GM12878 (cell line): ENCODE results near the gene ZNF79. TPM values are rescaled to one million over a fixed set of nuclear protein-coding genes. Genes with fewer than 3 reads are reported as not detected.

Experiments used
- ATAC-seq: fragments of 200-7000 bp; cut with Tn5 transposase; 3 replicates; pipeline ENCODE4 v1.9.1; 2020; ENCODE audit warnings: mild to moderate bottlenecking, moderate library complexity
- BruUV-seq: library from RNA; stranded (reverse); fragments of 400-500 nt; replicated peaks from 2 replicates; lab custom pipeline; 2021; lab: Mats Ljungman, UMichigan
- CTCF ChIA-PET: fragments of 300-600 bp; sonication (Branson Sonifier 250); formaldehyde crosslinking; extraction: SDS; loops from one replicate; lab custom pipeline; 2021; ENCODE audit warnings: inconsistent platforms; lab: Yijun Ruan, JAX
- POLR2A ChIA-PET: fragments of 350-600 bp; formaldehyde crosslinking; extraction: SDS; loops from one replicate; lab custom pipeline; 2021; ENCODE audit warnings: inconsistent platforms; lab: Charles Lee
- RAD21 ChIA-PET: fragments of 300-600 bp; sonication (Branson Sonifier 250); formaldehyde crosslinking; loops from one replicate; lab custom pipeline; 2023; ENCODE audit warnings: antibody characterized with exemption; ENCODE audit not compliant: unreplicated experiment; lab: Charles Lee
- SMC1A ChIA-PET: fragments of 300-600 bp; sonication (Branson Sonifier 250); formaldehyde crosslinking; loops from one replicate; lab custom pipeline; 2023; ENCODE audit not compliant: unreplicated experiment, uncharacterized antibody; lab: Charles Lee
- DNase-seq: peaks from one replicate; pipeline ENCODE4 v3.0.0-alpha.2; 2011; ENCODE audit warnings: low read depth, low spot score
- FAIRE-seq: peaks from 3 replicates; lab custom pipeline; 2011; peaks lifted over from hg19 to GRCh38; lab: Jason Lieb, UNC
- H2AFZ ChIP-seq: 2 replicates; pipeline ENCODE4 v1.6.0; 2011; ENCODE audit warnings: low read depth, low read length, control low read depth; ENCODE audit not compliant: control insufficient read depth
- H3K27ac ChIP-seq: 2 replicates; pipeline ENCODE4 v1.5.1; 2011; ENCODE audit warnings: control low read depth; ENCODE audit not compliant: control insufficient read depth, insufficient read depth
- H3K27me3 ChIP-seq, 2 experiments: replicated peaks in 1 of 2; 2 replicates each; pipeline versions ENCODE4 v1.6.0 to v1.6.1; 2011; ENCODE audit warnings: low read length in 1 of 2; ENCODE audit not compliant: control insufficient read depth in 2 of 2, insufficient read depth in 2 of 2
- H3K36me3 ChIP-seq, 2 experiments: 2 replicates each; pipeline ENCODE4 v1.5.1; 2011; ENCODE audit warnings: low read length in 1 of 2; ENCODE audit not compliant: control insufficient read depth in 2 of 2, insufficient read depth in 2 of 2
- H3K4me1 ChIP-seq: 2 replicates; pipeline ENCODE4 v1.6.1; 2011; ENCODE audit warnings: mild to moderate bottlenecking, low read length, moderate library complexity, mixed read lengths; ENCODE audit not compliant: control insufficient read depth, insufficient read depth
- H3K4me2 ChIP-seq: 2 replicates; pipeline ENCODE4 v1.6.0; 2011; ENCODE audit warnings: control low read depth; ENCODE audit not compliant: control insufficient read depth, insufficient read depth
- H3K4me3 ChIP-seq: fragments of 200-600 bp; sonication (generic); 2 replicates; pipeline ENCODE4 v1.5.1; 2016
- H3K79me2 ChIP-seq: 2 replicates; pipeline ENCODE4 v1.6.0; 2011; ENCODE audit warnings: low read length; ENCODE audit not compliant: control insufficient read depth, insufficient read depth
- H3K9ac ChIP-seq: 2 replicates; pipeline ENCODE4 v1.8.0; 2011; ENCODE audit warnings: low read length, control low read depth, mixed read lengths; ENCODE audit not compliant: control insufficient read depth, insufficient read depth
- H3K9me3 ChIP-seq: replicated peaks from 3 replicates; pipeline ENCODE4 v1.5.1; 2011; ENCODE audit warnings: mild to moderate bottlenecking, low read length; ENCODE audit not compliant: control insufficient read depth, insufficient read depth
- H4K20me1 ChIP-seq: 2 replicates; pipeline ENCODE4 v1.6.0; 2011; ENCODE audit not compliant: control insufficient read depth, insufficient read depth
- CHD2 ChIP-seq: IDR thresholded peaks from 2 replicates; pipeline ENCODE4 v1.6.1; 2011; ENCODE audit warnings: low read depth, low read length, improper control_type of control experiment, borderline replicate concordance
- E2F8 ChIP-seq: fragments of 450-650 bp; IDR thresholded peaks from 2 replicates; pipeline ENCODE4 v1.6.1; 2018; ENCODE audit warnings: mild to moderate bottlenecking, low read depth, moderate library complexity; ENCODE audit not compliant: partially characterized antibody
- E4F1 ChIP-seq: fragments of 450-650 bp; IDR thresholded peaks from 2 replicates; pipeline ENCODE4 v1.6.1; 2018; ENCODE audit warnings: borderline replicate concordance, mild to moderate bottlenecking; ENCODE audit not compliant: partially characterized antibody
- FOS ChIP-seq: IDR thresholded peaks from 3 replicates; pipeline ENCODE4 v1.6.1; 2011; ENCODE audit warnings: borderline replicate concordance; ENCODE audit not compliant: insufficient read length; ENCODE audit errors: extremely low read depth
- IRF4 ChIP-seq: IDR thresholded peaks from 2 replicates; pipeline ENCODE4 v1.6.1; 2011; ENCODE audit warnings: low read depth, low read length
- KAT2A ChIP-seq: conservative IDR thresholded peaks from 2 replicates; pipeline ENCODE4 v1.6.1; 2011; ENCODE audit warnings: low read depth, low read length; ENCODE audit not compliant: control insufficient read depth
- MXI1 ChIP-seq: fragments of 150-350 bp; IDR thresholded peaks from 2 replicates; pipeline ENCODE4 v1.6.1; 2011; ENCODE audit warnings: low read depth, mild to moderate bottlenecking, inconsistent platforms, low read length, improper control_type of control experiment
- MYB ChIP-seq: fragments of 150-350 bp; IDR thresholded peaks from 2 replicates; pipeline ENCODE4 v1.6.1; 2014; ENCODE audit warnings: mild to moderate bottlenecking, low read depth, low read length, borderline replicate concordance
- PKNOX1 ChIP-seq: fragments of 450-650 bp; IDR thresholded peaks from 2 replicates; pipeline ENCODE4 v1.6.1; 2016; ENCODE audit warnings: mild to moderate bottlenecking
- POLR2AphosphoS5 ChIP-seq: IDR thresholded peaks from 2 replicates; pipeline ENCODE4 v1.6.1; 2011; ENCODE audit warnings: mild to moderate bottlenecking, low read length, inconsistent platforms
- SIX5 ChIP-seq: IDR thresholded peaks from 2 replicates; pipeline ENCODE4 v1.6.1; 2011; ENCODE audit warnings: mild to moderate bottlenecking, low read depth, low read length, moderate library complexity; ENCODE audit not compliant: severe bottlenecking
- SKIL ChIP-seq: fragments of 450-650 bp; IDR thresholded peaks from 2 replicates; pipeline ENCODE4 v1.6.1; 2017; ENCODE audit warnings: mild to moderate bottlenecking, low read depth, inconsistent platforms; ENCODE audit not compliant: poor library complexity, severe bottlenecking
- TARDBP ChIP-seq: IDR thresholded peaks from 2 replicates; pipeline ENCODE4 v1.6.1; 2016; ENCODE audit warnings: borderline replicate concordance
- ZNF217 ChIP-seq: fragments of 450-650 bp; IDR thresholded peaks from 2 replicates; pipeline ENCODE4 v1.6.1; 2017; ENCODE audit warnings: antibody characterized with exemption, mild to moderate bottlenecking
- WGBS: methylation state at CpG from one replicate; pipeline ENCODE4 v1.1.6; 2016; ENCODE audit warnings: low lambda C conversion rate; ENCODE audit not compliant: insufficient replicate concordance, insufficient coverage; ENCODE audit errors: missing lambda C conversion rate; 5-methylcytosine and 5-hydroxymethylcytosine counted together
- in situ Hi-C: fragments of 300-500 bp; cut with MboI; formaldehyde crosslinking; loops from 9 replicates; pipeline ENCODE4 v1.14.3; 2018; ENCODE audit warnings: mixed read lengths
- intact Hi-C: fragments of 100-400 bp; cut with micrococcal nuclease; formaldehyde crosslinking; loops from one replicate; pipeline ENCODE4 v1.14.2; 2022; ENCODE audit not compliant: unreplicated experiment
- polyA plus RNA-seq, 11 experiments: library from polyadenylated mRNA; depleted of rRNA in 4 of 11; unstranded in 6 of 11; stranded (reverse) in 5 of 11; fragments of >200 nt; fragmentation: Nextera tagmentation in 4 of 11; fragmentation: Illumina TruSeq in 1 of 11; extraction: Ambion mirVana in 4 of 11; extraction: Trizol in 1 of 11; gene quantifications; 1 replicate in 1 of 11; 2 replicates in 10 of 11; pipeline versions ENCODE4 v1.2.1 to v1.2.3, GENCODE V29; 2011 to 2016; ENCODE audit warnings: inconsistent platforms in 2 of 11, missing spikeins in 2 of 11, low read depth in 1 of 11
- total RNA-seq, 4 experiments: library from RNA; depleted of rRNA in 3 of 4; stranded (reverse); fragments of >200 nt in 3 of 4; fragmentation: Illumina TruSeq in 1 of 4; extraction: Trizol in 1 of 4; gene quantifications; 2 replicates each; pipeline versions ENCODE4 v1.2.1 to v1.2.3, GENCODE V29; 2013 to 2021

The ZNF79 gene
- total and polyA plus RNA-seq, 10 of the 15 experiments (the other 5 are each of a cell fraction or from before 2014, with no cell fraction given), result 1.8 to 14.1 (median 11.7) TPM

- ATAC-seq, result no peak
- no TSS peak for BruUV-seq
- ChIA-PET CTCF (interaction anchor here (0.9 to 1.3 kb wide), 3 partner anchors 23 to 168 kb away, joined by 3 read pairs; no protein-coding TSS in a partner anchor), RAD21 (no interaction called here), POLR2A (no interaction called here), SMC1A (interaction anchor here (0.6 kb wide), 1 partner anchor 592 kb away, joined by 3 read pairs; no protein-coding TSS in a partner anchor)
- Histone ChIP-seq H3K79me2 (no peaks in the 10 kb centered on the region), H3K36me3 (no peaks in the 10 kb centered on the region), H3K9me3 (peaks cover 1% of the 10 kb centered on the region; the same call in 2 of the 3 replicates), H3K4me1 (no peaks in the 10 kb centered on the region), H2AFZ (no peak overlapping the region), H3K27me3 (no peaks in the 10 kb centered on the region), H3K4me2 (no peak overlapping the region), H3K4me3 (no peak overlapping the region), H3K9ac (no peak overlapping the region), H4K20me1 (no peaks in the 10 kb centered on the region), H3K27ac (no peak overlapping the region)
- 42% methylated on average over 2 of the region's 2 CpGs for WGBS
- no peak for DNase-seq
- no peak for FAIRE-seq
- intact Hi-C loops, result no loop called here
- in situ Hi-C loops, result no loop called here
- TF ChIP-seq SIX5, result no peak
- TF ChIP-seq IRF4, result no peak
- no peak for TF ChIP-seq PKNOX1
- no peak for TF ChIP-seq CHD2
- TF ChIP-seq ZNF217, result no peak
- TF ChIP-seq TARDBP, result no peak
- no peak for TF ChIP-seq MXI1
- TF ChIP-seq SKIL, result no peak
- no peak for TF ChIP-seq MYB
- TF ChIP-seq KAT2A, result no peak
- no peak for TF ChIP-seq E2F8
- no peak for TF ChIP-seq E4F1
- no peak for TF ChIP-seq POLR2AphosphoS5
- no peak for TF ChIP-seq FOS
Measured at GRCh38 chr9:127382541-127382940, 41.6 kb upstream of the ZNF79 start.
